ENCODE results near the gene PITPNM1. TPM values are rescaled to one million over a fixed set of nuclear protein-coding genes. Genes with fewer than 3 reads are reported as not detected.

PITPNM1 gene
- polyA plus RNA-seq, 1 donor (not counting 4 experiments of a cell fraction or from before 2014, with no cell fraction given) = 15.9 TPM

DNA sequence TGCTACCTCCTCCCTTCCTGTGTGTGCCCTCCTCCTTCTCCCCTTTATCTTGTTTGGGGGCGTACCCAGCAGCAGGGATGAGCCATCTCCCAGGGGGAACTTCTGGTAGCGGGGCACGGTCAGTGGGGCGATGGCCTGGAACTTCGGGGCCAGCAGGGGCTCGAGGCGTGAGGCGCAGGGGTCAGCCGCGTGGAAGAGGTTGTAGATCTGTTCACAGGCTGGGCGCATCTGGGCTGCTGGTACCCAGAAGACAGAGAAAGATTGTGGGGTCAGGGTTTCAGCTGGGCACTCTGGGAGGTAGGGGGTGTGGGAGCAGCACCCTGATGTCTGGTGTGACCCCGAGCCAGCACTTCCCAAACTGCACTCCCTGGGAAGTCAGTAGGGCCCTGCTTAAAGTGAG is 9.1 kb downstream of the PITPNM1 start:
- no peaks in the 10 kb centered on the region for H3K4me1 ChIP-seq (ENCODE audit: control insufficient read depth, extremely low read depth, insufficient read depth, low read length)
- no peaks in the 10 kb centered on the region for H3K27me3 ChIP-seq (ENCODE audit: control insufficient read depth, extremely low read depth, insufficient read depth, low read length)
- no peaks in the 10 kb centered on the region for H3K79me2 ChIP-seq (ENCODE audit: control insufficient read depth, insufficient read depth, low read length)
- no peaks in the 10 kb centered on the region for H4K20me1 ChIP-seq (ENCODE audit: control insufficient read depth, extremely low read depth, insufficient read depth, low read length)
- no peaks in the 10 kb centered on the region for H3K9me3 ChIP-seq (ENCODE audit: control insufficient read depth, low read depth, low read length)
- TF ChIP-seq EZH2 (IDR thresholded peaks at IDR 0.05; ENCODE audit: low read length) = no peak
- TF ChIP-seq, protein P1, sequence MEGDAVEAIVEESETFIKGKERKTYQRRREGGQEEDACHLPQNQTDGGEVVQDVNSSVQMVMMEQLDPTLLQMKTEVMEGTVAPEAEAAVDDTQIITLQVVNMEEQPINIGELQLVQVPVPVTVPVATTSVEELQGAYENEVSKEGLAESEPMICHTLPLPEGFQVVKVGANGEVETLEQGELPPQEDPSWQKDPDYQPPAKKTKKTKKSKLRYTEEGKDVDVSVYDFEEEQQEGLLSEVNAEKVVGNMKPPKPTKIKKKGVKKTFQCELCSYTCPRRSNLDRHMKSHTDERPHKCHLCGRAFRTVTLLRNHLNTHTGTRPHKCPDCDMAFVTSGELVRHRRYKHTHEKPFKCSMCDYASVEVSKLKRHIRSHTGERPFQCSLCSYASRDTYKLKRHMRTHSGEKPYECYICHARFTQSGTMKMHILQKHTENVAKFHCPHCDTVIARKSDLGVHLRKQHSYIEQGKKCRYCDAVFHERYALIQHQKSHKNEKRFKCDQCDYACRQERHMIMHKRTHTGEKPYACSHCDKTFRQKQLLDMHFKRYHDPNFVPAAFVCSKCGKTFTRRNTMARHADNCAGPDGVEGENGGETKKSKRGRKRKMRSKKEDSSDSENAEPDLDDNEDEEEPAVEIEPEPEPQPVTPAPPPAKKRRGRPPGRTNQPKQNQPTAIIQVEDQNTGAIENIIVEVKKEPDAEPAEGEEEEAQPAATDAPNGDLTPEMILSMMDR (optimal IDR thresholded peaks at IDR 0.05 in 1 of 3, IDR thresholded peaks at IDR 0.05 in 1 of 3, conservative IDR thresholded peaks at IDR 0.05 in 1 of 3; ENCODE audit: extremely low read depth in 1 of 3, insufficient read depth in 2 of 3, low read length in 3 of 3) = no peak
- H3K4me2 ChIP-seq (ENCODE audit: control insufficient read depth, extremely low read depth, insufficient read depth, low read depth, low read length) = no peak overlapping the region
- H3K9ac ChIP-seq (ENCODE audit: control insufficient read depth, extremely low read depth, insufficient read depth, low read length) = no peak overlapping the region
- H3K36me3 ChIP-seq (ENCODE audit: control insufficient read depth in 2 of 2, extremely low read depth in 1 of 2, insufficient read depth in 2 of 2, low read length in 2 of 2) = peaks cover 14 to 28% of the 10 kb centered on the region in 2 experiments
- H3K27ac ChIP-seq (ENCODE audit: control insufficient read depth, insufficient read depth, low read length) = no peak overlapping the region
- no peak overlapping the region for H3K4me3 ChIP-seq (ENCODE audit: control insufficient read depth in 2 of 3, extremely low read depth in 1 of 3, insufficient read depth in 2 of 3, low read depth in 1 of 3, low read length in 3 of 3)
- H2AFZ ChIP-seq (ENCODE audit: control insufficient read depth, low read length) = no peak overlapping the region
- dilution Hi-C loops (cut with MboI; ENCODE audit: extremely low pct_ligation_motif_present, low sequenced_read_pairs) = no loop called here
- no peaks in the 10 kb centered on the region for H3K9me1 ChIP-seq (ENCODE audit: control insufficient read depth, extremely low read depth, insufficient read depth, low read length)
- FAIRE-seq (no peak), DNase-seq (ENCODE audit: low read depth, low spot score) (no peak)

DNA sequence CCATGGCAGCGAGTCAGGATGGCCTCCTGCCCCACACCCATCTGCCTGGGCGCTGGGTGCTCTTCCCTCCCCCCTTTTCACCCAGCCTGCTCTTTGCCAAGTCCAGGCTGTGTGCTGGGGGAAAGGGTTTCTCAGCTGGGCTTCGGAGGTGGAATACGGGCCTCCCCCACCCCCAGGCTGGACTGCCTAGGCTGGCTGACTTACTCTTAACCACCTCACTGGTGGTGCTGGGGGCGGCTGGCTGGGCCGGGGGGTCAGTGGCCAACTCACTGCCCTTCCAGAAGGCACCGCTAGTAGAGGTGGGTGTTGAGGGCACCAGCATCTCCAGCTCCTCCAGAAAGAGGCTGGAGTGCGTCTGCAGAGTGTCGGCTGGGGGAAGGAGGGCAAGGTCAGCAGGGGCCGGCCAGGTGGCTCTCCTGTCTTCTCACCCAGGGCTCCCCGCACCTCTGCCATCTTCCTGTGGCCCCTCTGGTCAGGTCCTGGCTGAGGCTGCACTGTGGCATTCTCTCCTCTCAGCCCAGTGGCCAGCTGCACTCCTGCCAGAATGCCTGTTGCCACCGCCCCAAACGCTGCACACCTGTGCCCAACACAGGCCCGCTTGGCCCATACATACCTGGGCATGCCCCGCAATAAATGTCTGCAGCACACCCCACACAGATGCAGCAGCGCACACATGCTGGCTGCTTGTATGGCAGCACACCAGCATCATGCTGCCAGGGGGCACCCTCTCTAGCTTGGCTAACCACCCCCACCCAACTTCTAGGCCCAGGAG is 9.7 kb downstream of the PITPNM1 start:
- no peaks in the 10 kb centered on the region for H3K4me1 ChIP-seq (ENCODE audit: control insufficient read depth, extremely low read depth, insufficient read depth, low read length)
- FAIRE-seq (no peak), DNase-seq (ENCODE audit: low read depth, low spot score) (no peak)
- H2AFZ ChIP-seq (ENCODE audit: control insufficient read depth, low read length) = no peak overlapping the region
- H3K9me1 ChIP-seq (ENCODE audit: control insufficient read depth, extremely low read depth, insufficient read depth, low read length) = no peaks in the 10 kb centered on the region
- H3K79me2 ChIP-seq (ENCODE audit: control insufficient read depth, insufficient read depth, low read length) = no peaks in the 10 kb centered on the region
- no peak overlapping the region for H3K4me2 ChIP-seq (ENCODE audit: control insufficient read depth, extremely low read depth, insufficient read depth, low read depth, low read length)
- H3K4me3 ChIP-seq (ENCODE audit: control insufficient read depth in 2 of 3, extremely low read depth in 1 of 3, insufficient read depth in 2 of 3, low read depth in 1 of 3, low read length in 3 of 3) = no peak overlapping the region
- dilution Hi-C loops (cut with MboI; ENCODE audit: extremely low pct_ligation_motif_present, low sequenced_read_pairs) = no loop called here
- no peaks in the 10 kb centered on the region for H3K9me3 ChIP-seq (ENCODE audit: control insufficient read depth, low read depth, low read length)
- H3K27me3 ChIP-seq (ENCODE audit: control insufficient read depth, extremely low read depth, insufficient read depth, low read length) = no peaks in the 10 kb centered on the region
- peaks cover 15 to 28% of the 10 kb centered on the region in 2 experiments for H3K36me3 ChIP-seq (ENCODE audit: control insufficient read depth in 2 of 2, extremely low read depth in 1 of 2, insufficient read depth in 2 of 2, low read length in 2 of 2)
- no peak overlapping the region for H3K9ac ChIP-seq (ENCODE audit: control insufficient read depth, extremely low read depth, insufficient read depth, low read length)
- no peaks in the 10 kb centered on the region for H4K20me1 ChIP-seq (ENCODE audit: control insufficient read depth, extremely low read depth, insufficient read depth, low read length)
- TF ChIP-seq EZH2 (IDR thresholded peaks at IDR 0.05; ENCODE audit: low read length) = no peak
- TF ChIP-seq, protein P1 (optimal IDR thresholded peaks at IDR 0.05 in 1 of 3, IDR thresholded peaks at IDR 0.05 in 1 of 3, conservative IDR thresholded peaks at IDR 0.05 in 1 of 3; ENCODE audit: extremely low read depth in 1 of 3, insufficient read depth in 2 of 3, low read length in 3 of 3) = no peak
- H3K27ac ChIP-seq (ENCODE audit: control insufficient read depth, insufficient read depth, low read length) = no peak overlapping the region
